Measurements from ENCODE around the gene AKR1B15. TPM values are rescaled to one million over a fixed set of nuclear protein-coding genes. Genes with fewer than 3 reads are reported as not detected.
A peak's percentile ranks its signal among the peaks of the same experiment; 100 is the strongest.

The AKR1B15 gene
- polyA plus RNA-seq, 1 experiment: not detected

- peak; percentile 91 for TF ChIP-seq CTCF (IDR thresholded peaks at IDR 0.05; ENCODE audit: insufficient read depth, low read depth, low read length)
- Histone ChIP-seq H3K36me3 (ENCODE audit: control insufficient read depth, insufficient read depth, low read length) (no peaks in the 10 kb centered on the region), H3K4me3 (ENCODE audit: low read depth, low read length) (no peak overlapping the region), H3K27me3 (ENCODE audit: control insufficient read depth, insufficient read depth, low read length) (no peaks in the 10 kb centered on the region)
- ChIA-PET CTCF (interaction anchor here (0.6 to 14.2 kb wide), 25 partner anchors 7 to 817 kb away, joined by 3 to 248 read pairs (median 5); partner anchors contain the start of genes AKR1B10 and AKR1B15), POLR2A (interaction anchor here (1.3 kb wide), 1 partner anchor 174 kb away, joined by 3 read pairs; no protein-coding TSS in a partner anchor)
- DNase-seq (ENCODE audit: low read depth): no peak
Measured at GRCh38 chr7:134605978-134606923, 57.3 kb downstream of the AKR1B15 start.

GRCh38 chr7:134611611-134612151, 62.8 kb downstream of the AKR1B15 start:
- POLR2A ChIA-PET: no interaction called here
- TF ChIP-seq CTCF (IDR thresholded peaks at IDR 0.05; ENCODE audit: insufficient read depth, low read depth, low read length): no peak
- no peak for DNase-seq (ENCODE audit: low read depth)
- Histone ChIP-seq H3K36me3 (ENCODE audit: control insufficient read depth, insufficient read depth, low read length) (no peaks in the 10 kb centered on the region), H3K27me3 (ENCODE audit: control insufficient read depth, insufficient read depth, low read length) (no peaks in the 10 kb centered on the region), H3K4me3 (ENCODE audit: low read depth, low read length) (no peak overlapping the region)
- CTCF ChIA-PET: interaction anchor here (0.6 to 14.2 kb wide), 7 partner anchors 9 to 1258 kb away, joined by 3 to 248 read pairs (median 5); no protein-coding TSS in a partner anchor

- no peaks in the 10 kb centered on the region for H3K27me3 ChIP-seq (ENCODE audit: control insufficient read depth, insufficient read depth, low read length)
- H3K4me3 ChIP-seq (ENCODE audit: low read depth, low read length): no peak overlapping the region
- no peaks in the 10 kb centered on the region for H3K36me3 ChIP-seq (ENCODE audit: control insufficient read depth, insufficient read depth, low read length)
- no peak for DNase-seq (ENCODE audit: low read depth)
- ChIA-PET CTCF (interaction anchor here (0.6 to 14.2 kb wide), 6 partner anchors 9 to 1258 kb away, joined by 3 to 248 read pairs (median 7); no protein-coding TSS in a partner anchor), POLR2A (no interaction called here)
- TF ChIP-seq CTCF (IDR thresholded peaks at IDR 0.05; ENCODE audit: insufficient read depth, low read depth, low read length): no peak
Measured at GRCh38 chr7:134612197-134612596, 63.3 kb downstream of the AKR1B15 start.

GRCh38 chr7:134613623-134614347, 64.9 kb downstream of the AKR1B15 start:
- H3K36me3 ChIP-seq (ENCODE audit: control insufficient read depth, insufficient read depth, low read length): no peaks in the 10 kb centered on the region
- H3K27me3 ChIP-seq (ENCODE audit: control insufficient read depth, insufficient read depth, low read length): no peaks in the 10 kb centered on the region
- DNase-seq (ENCODE audit: low read depth): peak; percentile 97
- POLR2A ChIA-PET: interaction anchor here (0.6 kb wide), 1 partner anchor 155 kb away, joined by 3 read pairs; the partner anchor contains the start of gene AKR1B1
- CTCF ChIA-PET: interaction anchor here (1.1 to 14.2 kb wide), 5 partner anchors 8 to 181 kb away, joined by 3 to 248 read pairs (median 9); no protein-coding TSS in a partner anchor
- peak; percentile 14; the same call in 1 of the 2 replicates for TF ChIP-seq CTCF (IDR thresholded peaks at IDR 0.05; ENCODE audit: insufficient read depth, low read depth, low read length)
- H3K4me3 ChIP-seq (ENCODE audit: low read depth, low read length): no peak overlapping the region
